Measurements from ENCODE around the gene SAV1.
"Not testable (repeated sequence)": the region's sequence is repeated elsewhere in the genome, so short reads cannot be mapped to it uniquely, and the experiment has no call there.

Gene SAV1

GRCh38 chr14:50667996-50668825 lies at the start of gene SAV1:
SAV1 (minus strand) TSS chr14:50668306; CDS start chr14:50667967, 339 bp downstream.
- no peak for FAIRE-seq

DNA sequence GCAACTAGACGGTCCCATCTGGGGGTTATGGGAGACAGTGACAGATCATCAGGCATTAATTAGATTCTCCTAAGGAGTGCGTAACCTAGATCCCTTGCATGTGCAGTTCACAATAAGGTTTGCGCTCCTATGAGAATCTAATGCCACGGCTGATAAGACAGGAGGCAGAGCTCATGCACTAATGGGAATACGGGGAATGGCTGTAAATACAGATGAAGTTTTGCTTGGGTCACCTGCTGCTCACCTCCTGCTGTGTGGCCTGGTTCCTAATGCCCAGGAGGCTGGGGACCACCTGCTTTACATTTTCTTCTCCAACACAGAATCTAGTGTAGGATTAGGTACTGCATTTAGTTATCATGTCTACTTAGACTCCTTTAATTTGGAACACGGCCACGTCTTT lies 49.7 kb upstream of the SAV1 start:
- FAIRE-seq = no peak

- no peak for FAIRE-seq
Observed at GRCh38 chr14:50714450-50715073, 46.5 kb upstream of the SAV1 start.

DNA sequence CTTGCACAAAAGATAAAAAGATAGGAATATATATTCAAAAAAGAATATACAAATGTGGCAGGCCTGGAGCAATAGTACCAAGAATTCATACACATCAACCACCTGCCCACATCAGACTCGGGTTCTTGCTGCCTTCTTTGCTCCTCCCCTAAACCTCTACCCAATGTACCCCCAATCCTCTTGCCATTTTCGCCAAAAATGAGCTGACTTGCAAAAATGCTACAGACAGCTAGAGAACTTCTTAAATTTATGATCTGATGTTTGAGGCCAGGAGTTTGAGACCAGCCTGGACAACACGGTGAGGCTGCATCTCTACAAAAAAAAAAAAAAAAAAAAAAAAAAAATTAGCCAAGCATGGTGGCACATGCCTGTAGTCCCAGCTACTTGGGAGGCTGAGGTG lies 42.9 kb upstream of the SAV1 start:
- no peak for FAIRE-seq

- no peak for FAIRE-seq
Observed at GRCh38 chr14:50705026-50705593, 37.0 kb upstream of the SAV1 start.

- FAIRE-seq = no peak
Observed at GRCh38 chr14:50704454-50705010, 36.4 kb upstream of the SAV1 start.

GRCh38 chr14:50697659-50698290 lies 29.7 kb upstream of the SAV1 start:
- FAIRE-seq = no peak

DNA sequence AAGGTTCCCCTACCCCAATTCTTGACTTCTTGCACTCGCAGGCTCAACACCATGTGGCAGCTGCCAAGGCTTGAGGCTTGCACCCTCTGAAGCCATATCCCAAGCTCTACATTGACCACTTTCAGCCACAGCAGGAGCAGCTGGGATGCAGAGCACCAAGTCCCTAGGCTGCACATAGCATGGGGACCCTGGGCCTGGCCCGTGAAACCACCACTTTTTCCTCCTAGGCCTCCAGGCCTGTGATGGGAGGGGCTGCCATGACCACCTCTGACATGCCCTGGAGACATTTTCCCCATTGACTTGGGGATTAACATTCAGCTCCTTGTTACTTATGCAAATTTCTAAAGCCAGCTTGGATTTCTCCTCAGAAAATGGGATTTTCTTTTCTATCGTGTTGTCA lies 26.2 kb upstream of the SAV1 start:
- FAIRE-seq = not testable (repeated sequence)

GRCh38 chr14:50688875-50689274 lies 20.8 kb upstream of the SAV1 start:
- FAIRE-seq = no peak

- no peak for FAIRE-seq
Observed at GRCh38 chr14:50679674-50680073, 11.6 kb upstream of the SAV1 start.

- FAIRE-seq = no peak
Observed at GRCh38 chr14:50678163-50678562, 10.1 kb upstream of the SAV1 start.

GRCh38 chr14:50677527-50678063 lies 9.5 kb upstream of the SAV1 start:
- no peak for FAIRE-seq

- FAIRE-seq = no peak
Observed at GRCh38 chr14:50676814-50677516, 8.9 kb upstream of the SAV1 start.

GRCh38 chr14:50675597-50675996 lies 7.5 kb upstream of the SAV1 start:
- FAIRE-seq = no peak

DNA sequence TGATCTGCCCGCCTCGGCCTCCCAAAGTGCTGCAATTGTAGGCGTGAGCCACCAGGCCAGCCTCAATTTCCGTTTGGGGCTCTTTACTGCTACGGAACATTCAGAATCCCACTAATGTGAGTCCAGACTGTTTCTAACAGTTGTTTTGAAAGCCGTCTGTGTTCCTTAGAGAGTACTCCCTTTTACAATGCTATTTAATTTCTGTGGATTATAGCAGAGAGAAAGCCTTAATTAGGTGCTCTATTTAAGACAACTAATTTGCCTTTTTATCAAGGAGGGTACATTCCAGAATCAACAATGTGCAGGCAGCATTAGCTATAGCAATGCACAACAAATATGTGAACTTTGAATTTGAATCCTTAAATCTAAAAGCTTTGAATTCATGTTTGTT lies 2.8 kb upstream of the SAV1 start:
- no peak for FAIRE-seq

GRCh38 chr14:50670196-50670865 lies 2.2 kb upstream of the SAV1 start:
- no peak for FAIRE-seq

- FAIRE-seq = no peak
Observed at GRCh38 chr14:50669441-50669986, 1.4 kb upstream of the SAV1 start.

GRCh38 chr14:50668826-50669143 lies 679 bp upstream of the SAV1 start:
- FAIRE-seq = no peak

GRCh38 chr14:50667684-50667995 lies 466 bp downstream of the SAV1 start:
- no peak for FAIRE-seq

DNA sequence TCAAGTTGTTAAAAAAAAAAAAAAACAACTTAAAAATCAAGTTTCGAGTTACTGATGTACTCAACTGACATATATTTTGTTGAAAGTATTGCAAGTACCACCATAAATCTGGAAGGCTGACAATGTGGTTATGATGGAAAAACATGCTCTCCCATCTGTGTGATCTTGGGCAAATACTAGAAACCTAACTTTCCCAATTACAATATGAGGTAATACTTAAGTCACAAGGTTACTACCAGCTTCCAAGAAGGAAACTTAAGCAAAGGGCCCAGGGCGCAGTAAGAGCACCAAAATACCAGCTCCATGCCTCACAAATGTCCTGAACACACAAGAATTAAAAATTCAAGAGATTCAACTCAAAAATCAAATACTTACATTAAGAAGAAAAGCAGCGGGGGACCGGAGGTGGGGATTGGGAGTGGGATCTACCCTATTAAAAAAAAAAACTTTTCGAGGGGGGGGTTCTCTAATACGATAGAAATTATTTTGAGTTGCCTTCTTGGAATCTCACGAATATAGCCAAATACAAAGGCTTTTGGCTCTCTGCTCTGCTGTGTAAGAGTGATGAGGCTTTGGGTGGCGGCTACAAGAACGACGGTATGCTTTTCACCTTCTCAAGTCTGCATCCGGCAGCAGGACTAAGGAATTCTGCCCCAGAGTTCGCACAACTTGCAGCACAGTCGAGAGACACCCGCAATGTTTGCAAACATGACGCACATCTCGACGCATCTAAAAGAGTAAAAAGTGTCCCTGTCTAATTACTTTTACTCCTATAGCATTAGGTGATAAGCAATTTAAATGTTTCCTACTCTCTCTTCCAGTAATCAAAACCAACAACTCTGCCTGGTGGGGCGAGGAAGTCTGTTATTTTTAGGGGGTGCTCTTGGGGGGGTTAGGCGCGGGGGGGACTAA lies 1.1 kb downstream of the SAV1 start:
- FAIRE-seq = no peak

- FAIRE-seq = not testable (repeated sequence)
Observed at GRCh38 chr14:50665300-50665699, 2.8 kb downstream of the SAV1 start.

Measured in endometrium (tissue), 2 donors.